GM18499 (cell line): ENCODE results near the gene HOXD12.
A peak's percentile ranks its signal among the peaks of the same experiment; 100 is the strongest.

Experiments
- ATAC-seq: cut with Tn5 transposase; IDR thresholded peaks from one replicate; pipeline ENCODE4 v1.9.1; 2021; ENCODE audit warnings: moderate number of reproducible peaks; ENCODE audit not compliant: insufficient read depth, unreplicated experiment

Gene HOXD12

GRCh38 chr2:176092270-176093144 lies 7.1 kb upstream of the HOXD12 start, which contains the start of gene HOXD13:
Gene HOXD13, plus strand, starts transcription at chr2:176092721. Its CDS starts 170 bp downstream, at chr2:176092891.
- no peak for ATAC-seq

GRCh38 chr2:176093145-176093897 lies 6.3 kb upstream of the HOXD12 start:
- no peak for ATAC-seq

- ATAC-seq: no peak
Observed at GRCh38 chr2:176093898-176094249, 5.7 kb upstream of the HOXD12 start.

- no peak for ATAC-seq
Observed at GRCh38 chr2:176094349-176094748, 5.2 kb upstream of the HOXD12 start.

DNA sequence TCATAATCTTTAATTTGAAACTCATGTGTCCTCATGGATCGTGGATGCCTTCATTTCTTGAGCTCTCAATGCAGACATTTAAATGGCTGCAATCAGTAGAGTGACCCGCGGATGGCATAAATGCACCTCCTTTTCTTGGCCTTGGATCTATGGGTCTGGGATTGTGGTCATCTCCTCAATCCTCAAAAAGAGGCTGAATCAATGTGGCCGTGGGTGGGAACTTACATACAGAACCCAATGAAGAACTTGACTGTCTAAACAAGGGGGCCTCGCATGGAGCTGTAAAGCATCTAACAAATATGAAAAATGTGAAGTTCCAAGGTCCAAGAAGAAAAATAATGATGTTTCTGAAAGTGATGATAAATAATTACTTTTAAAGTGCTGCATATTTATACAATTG lies 4.2 kb upstream of the HOXD12 start:
- no peak for ATAC-seq

- no peak for ATAC-seq
Observed at GRCh38 chr2:176096243-176096985, 3.2 kb upstream of the HOXD12 start.

DNA sequence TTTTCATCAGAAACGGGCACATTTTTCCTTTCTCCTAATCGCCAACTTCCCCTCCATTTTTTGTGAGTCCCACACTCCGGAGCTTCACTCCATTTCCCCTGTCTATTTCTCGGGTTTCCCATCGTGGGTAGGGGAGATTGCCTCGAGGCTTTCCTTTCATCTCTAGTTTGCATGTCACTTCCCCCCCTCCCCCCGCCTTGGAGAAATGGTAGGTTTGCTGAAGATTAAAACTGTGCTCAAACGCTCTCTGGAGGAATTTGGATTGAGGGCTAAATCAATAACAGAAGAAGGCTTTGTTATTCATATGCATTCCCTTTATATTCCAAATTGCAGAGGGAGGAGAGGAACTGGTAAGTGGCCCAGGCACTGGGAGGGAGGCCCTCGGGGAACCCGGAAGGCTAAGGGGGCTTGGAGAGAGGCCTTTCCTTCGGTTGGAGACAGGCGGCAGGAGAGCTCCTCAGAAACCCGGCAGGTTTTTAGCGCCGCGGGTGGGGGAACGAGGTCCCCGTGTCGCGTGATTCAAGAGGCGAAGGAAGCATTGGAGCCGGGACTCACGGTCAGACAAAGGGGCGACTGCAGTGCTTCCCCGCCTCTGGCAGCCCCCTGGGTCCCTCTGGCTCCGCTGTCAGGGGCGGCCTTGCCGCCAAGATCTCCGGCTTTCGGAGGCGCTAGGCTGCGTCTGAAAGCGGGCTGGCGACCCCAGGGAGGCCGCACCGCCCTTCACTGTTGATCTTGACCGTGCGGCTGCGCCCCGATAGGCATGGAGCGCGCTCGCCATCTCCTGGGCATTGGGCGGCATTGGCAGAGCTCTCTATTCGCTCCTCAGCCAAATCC lies 2.4 kb upstream of the HOXD12 start:
- ATAC-seq: peak; percentile 64

GRCh38 chr2:176097820-176098365 lies 1.7 kb upstream of the HOXD12 start:
- ATAC-seq: no peak

DNA sequence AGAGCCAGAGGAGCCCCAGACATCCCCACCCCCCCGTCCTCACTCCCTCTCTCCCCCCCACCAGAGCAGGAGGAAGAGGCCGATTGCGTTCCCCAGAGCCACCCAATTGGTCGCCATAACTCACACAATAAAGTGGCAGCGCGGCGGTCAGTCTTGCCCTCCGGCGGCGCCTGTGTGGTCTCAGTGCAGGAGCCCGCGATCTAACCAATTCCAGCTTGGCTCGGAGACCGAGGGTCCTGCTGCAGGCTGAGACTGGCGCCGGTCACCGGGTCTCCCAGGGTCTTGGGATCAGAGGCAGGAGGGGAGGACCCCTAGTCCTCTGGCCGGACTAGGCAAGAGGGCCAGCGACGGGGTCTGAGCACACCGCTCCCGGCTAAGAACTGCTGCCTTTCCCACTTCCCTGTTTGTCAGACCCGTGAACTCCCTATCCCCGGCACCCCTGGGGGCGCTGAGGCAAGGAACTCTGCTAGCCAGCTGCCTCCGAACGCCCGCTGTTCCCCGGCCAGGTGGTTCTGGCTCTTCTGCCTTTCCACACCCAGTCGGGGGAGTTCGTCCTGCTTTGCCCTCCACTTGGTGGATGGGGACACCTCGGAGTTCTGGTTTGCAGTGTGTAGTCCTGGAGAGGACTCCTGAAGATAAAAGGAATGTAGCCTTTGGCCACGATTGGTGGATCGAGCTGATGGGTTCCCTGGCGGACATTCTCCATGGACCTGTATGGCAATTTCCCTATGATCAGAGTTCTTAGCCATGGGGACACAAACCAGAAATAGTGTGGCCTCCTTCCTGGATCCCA lies 1.0 kb upstream of the HOXD12 start:
- ATAC-seq: no peak

- ATAC-seq: no peak
Observed at GRCh38 chr2:176099159-176099727, 352 bp upstream of the HOXD12 start.

- no peak for ATAC-seq
Observed at GRCh38 chr2:176100547-176101140, 1.0 kb downstream of the HOXD12 start.

- ATAC-seq: no peak
Observed at GRCh38 chr2:176101216-176101830, 1.7 kb downstream of the HOXD12 start.

DNA sequence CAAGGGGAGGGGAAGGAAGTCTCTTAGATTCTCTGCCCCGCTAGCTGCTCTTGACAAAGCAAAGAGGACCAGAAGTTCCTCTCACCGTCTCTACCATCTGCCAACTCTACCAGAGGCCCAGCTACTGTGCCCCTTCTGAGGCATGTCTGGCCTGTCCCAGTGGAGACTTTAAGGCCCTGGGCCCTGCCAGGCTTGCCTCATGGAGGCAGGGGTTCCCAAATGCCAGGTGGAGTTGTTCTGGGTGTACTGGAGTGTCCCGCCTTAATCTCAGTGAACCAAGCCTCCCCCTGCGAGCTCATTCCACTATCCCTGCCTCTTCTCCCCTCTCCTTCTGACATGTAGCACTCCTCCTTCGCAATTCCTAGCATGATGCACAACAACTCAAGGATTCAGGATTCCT lies 2.2 kb downstream of the HOXD12 start:
- ATAC-seq: no peak

DNA sequence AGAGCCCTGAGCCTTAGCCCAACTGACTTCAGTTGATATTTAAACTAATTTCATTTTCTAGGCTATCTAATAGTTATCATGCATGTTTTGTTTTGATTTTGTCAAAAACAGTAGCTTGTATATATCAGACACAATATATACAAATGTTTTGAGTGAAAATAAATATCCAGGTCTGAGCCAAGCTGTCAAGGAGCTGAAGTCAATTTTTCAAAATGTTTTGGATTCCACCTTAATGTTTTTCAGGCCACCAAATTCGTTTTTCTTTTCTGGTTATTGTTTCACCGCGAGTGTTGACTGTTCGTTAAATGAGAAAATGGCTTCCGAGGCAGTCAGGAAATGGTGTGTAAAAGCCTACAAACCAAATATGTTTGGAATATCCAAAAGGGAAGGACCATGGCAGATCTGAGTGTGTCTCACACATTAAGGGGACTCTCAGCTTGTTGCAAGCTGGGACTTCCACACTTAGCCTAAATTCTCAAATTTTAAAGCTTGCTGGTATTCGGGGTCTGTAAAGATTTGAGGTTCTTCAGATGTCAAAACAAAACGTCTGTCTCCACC lies 2.8 kb downstream of the HOXD12 start:
- no peak for ATAC-seq

- ATAC-seq: no peak
Observed at GRCh38 chr2:176103194-176103593, 3.6 kb downstream of the HOXD12 start.

GRCh38 chr2:176103742-176104315 lies 4.2 kb downstream of the HOXD12 start:
- no peak for ATAC-seq
